Measurements from ENCODE around the gene HEXD. TPM values are rescaled to one million over a fixed set of nuclear protein-coding genes. Genes with fewer than 3 reads are reported as not detected.
"Not testable (repeated sequence)": the region's sequence is repeated elsewhere in the genome, so short reads cannot be mapped to it uniquely, and the experiment has no call there.

Gene HEXD
- total and polyA plus RNA-seq, 4 donors: 5.6 to 19.9 (median 12.2) TPM

DNA sequence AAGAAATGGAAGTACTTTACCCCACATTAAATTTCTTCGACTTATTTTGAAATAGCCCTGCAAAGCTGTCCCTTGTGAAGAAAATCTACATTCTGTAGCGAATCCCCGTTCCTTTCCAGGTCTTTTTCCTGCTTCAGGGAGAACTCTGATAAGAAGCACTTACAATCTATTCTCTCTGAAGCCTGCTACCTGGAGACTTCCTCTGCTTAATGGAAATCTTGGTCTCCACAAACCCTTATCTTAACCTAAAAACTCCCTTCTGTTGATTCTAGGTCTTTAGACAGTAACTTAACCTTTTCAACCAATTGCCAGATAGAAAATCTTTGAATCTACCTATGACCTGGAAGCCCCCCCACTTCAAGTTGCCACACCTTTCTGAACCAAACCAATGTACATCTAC is 34.0 kb downstream of the HEXD start:
- no peak for DNase-seq (ENCODE audit: low spot score)
- peaks cover 4 to 22% (median 14%) of the 10 kb centered on the region in 4 donors for H3K4me1 ChIP-seq (ENCODE audit: control insufficient read depth in 4 of 4, insufficient read depth in 4 of 4, low read length in 3 of 4)
- H3K4me3 ChIP-seq (ENCODE audit: low read depth in 1 of 3, low read length in 3 of 3): no peak overlapping the region
- H3K9ac ChIP-seq (ENCODE audit: low read depth in 1 of 2, low read length in 2 of 2): no peak overlapping the region
- no peak overlapping the region for H3K27ac ChIP-seq (ENCODE audit: low read depth in 1 of 2, low read length in 2 of 2)
- TF ChIP-seq EGR1 (IDR thresholded peaks at IDR 0.05; ENCODE audit: low read depth in 2 of 2) (no peak), RXRA (IDR thresholded peaks at IDR 0.05) (no peak), YY1 (IDR thresholded peaks at IDR 0.05) (no peak), FOXA2 (IDR thresholded peaks at IDR 0.05) (no peak), FOXA1 (IDR thresholded peaks at IDR 0.05) (no peak), TAF1 (conservative IDR thresholded peaks at IDR 0.05) (no peak), GABPA (IDR thresholded peaks at IDR 0.05 in 1 of 2, conservative IDR thresholded peaks at IDR 0.05 in 1 of 2) (no peak), RAD21 (IDR thresholded peaks at IDR 0.05) (no peak), HNF4G (IDR thresholded peaks at IDR 0.05) (no peak), NR2F2 (IDR thresholded peaks at IDR 0.05) (no peak), HNF4A (conservative IDR thresholded peaks at IDR 0.05) (no peak), JUND (IDR thresholded peaks at IDR 0.05) (no peak)
- TF ChIP-seq, protein P1, sequence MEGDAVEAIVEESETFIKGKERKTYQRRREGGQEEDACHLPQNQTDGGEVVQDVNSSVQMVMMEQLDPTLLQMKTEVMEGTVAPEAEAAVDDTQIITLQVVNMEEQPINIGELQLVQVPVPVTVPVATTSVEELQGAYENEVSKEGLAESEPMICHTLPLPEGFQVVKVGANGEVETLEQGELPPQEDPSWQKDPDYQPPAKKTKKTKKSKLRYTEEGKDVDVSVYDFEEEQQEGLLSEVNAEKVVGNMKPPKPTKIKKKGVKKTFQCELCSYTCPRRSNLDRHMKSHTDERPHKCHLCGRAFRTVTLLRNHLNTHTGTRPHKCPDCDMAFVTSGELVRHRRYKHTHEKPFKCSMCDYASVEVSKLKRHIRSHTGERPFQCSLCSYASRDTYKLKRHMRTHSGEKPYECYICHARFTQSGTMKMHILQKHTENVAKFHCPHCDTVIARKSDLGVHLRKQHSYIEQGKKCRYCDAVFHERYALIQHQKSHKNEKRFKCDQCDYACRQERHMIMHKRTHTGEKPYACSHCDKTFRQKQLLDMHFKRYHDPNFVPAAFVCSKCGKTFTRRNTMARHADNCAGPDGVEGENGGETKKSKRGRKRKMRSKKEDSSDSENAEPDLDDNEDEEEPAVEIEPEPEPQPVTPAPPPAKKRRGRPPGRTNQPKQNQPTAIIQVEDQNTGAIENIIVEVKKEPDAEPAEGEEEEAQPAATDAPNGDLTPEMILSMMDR (IDR thresholded peaks at IDR 0.05; ENCODE audit: low read depth, low read length, missing input control): no peak
- TF ChIP-seq, protein P2, sequence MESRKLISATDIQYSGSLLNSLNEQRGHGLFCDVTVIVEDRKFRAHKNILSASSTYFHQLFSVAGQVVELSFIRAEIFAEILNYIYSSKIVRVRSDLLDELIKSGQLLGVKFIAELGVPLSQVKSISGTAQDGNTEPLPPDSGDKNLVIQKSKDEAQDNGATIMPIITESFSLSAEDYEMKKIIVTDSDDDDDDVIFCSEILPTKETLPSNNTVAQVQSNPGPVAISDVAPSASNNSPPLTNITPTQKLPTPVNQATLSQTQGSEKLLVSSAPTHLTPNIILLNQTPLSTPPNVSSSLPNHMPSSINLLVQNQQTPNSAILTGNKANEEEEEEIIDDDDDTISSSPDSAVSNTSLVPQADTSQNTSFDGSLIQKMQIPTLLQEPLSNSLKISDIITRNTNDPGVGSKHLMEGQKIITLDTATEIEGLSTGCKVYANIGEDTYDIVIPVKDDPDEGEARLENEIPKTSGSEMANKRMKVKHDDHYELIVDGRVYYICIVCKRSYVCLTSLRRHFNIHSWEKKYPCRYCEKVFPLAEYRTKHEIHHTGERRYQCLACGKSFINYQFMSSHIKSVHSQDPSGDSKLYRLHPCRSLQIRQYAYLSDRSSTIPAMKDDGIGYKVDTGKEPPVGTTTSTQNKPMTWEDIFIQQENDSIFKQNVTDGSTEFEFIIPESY (IDR thresholded peaks at IDR 0.05): no peak
- TF ChIP-seq, protein P3, sequence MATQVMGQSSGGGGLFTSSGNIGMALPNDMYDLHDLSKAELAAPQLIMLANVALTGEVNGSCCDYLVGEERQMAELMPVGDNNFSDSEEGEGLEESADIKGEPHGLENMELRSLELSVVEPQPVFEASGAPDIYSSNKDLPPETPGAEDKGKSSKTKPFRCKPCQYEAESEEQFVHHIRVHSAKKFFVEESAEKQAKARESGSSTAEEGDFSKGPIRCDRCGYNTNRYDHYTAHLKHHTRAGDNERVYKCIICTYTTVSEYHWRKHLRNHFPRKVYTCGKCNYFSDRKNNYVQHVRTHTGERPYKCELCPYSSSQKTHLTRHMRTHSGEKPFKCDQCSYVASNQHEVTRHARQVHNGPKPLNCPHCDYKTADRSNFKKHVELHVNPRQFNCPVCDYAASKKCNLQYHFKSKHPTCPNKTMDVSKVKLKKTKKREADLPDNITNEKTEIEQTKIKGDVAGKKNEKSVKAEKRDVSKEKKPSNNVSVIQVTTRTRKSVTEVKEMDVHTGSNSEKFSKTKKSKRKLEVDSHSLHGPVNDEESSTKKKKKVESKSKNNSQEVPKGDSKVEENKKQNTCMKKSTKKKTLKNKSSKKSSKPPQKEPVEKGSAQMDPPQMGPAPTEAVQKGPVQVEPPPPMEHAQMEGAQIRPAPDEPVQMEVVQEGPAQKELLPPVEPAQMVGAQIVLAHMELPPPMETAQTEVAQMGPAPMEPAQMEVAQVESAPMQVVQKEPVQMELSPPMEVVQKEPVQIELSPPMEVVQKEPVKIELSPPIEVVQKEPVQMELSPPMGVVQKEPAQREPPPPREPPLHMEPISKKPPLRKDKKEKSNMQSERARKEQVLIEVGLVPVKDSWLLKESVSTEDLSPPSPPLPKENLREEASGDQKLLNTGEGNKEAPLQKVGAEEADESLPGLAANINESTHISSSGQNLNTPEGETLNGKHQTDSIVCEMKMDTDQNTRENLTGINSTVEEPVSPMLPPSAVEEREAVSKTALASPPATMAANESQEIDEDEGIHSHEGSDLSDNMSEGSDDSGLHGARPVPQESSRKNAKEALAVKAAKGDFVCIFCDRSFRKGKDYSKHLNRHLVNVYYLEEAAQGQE (IDR thresholded peaks at IDR 0.05): no peak
- TF ChIP-seq, protein P4, sequence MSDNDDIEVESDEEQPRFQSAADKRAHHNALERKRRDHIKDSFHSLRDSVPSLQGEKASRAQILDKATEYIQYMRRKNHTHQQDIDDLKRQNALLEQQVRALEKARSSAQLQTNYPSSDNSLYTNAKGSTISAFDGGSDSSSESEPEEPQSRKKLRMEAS (IDR thresholded peaks at IDR 0.05): no peak
- H3K36me3 ChIP-seq (ENCODE audit: control insufficient read depth in 4 of 4, insufficient read depth in 3 of 4, low read depth in 1 of 4, low read length in 3 of 4): no peaks in the 10 kb centered on the region
- no peaks in the 10 kb centered on the region for H3K27me3 ChIP-seq (ENCODE audit: control insufficient read depth in 4 of 4, insufficient read depth in 4 of 4, low read length in 3 of 4)
- no peaks in the 10 kb centered on the region for H3K9me3 ChIP-seq (ENCODE audit: control insufficient read depth in 4 of 4, low read length in 3 of 4)
- 91% methylated on average over 3 of the region's 3 CpGs for WGBS

DNA sequence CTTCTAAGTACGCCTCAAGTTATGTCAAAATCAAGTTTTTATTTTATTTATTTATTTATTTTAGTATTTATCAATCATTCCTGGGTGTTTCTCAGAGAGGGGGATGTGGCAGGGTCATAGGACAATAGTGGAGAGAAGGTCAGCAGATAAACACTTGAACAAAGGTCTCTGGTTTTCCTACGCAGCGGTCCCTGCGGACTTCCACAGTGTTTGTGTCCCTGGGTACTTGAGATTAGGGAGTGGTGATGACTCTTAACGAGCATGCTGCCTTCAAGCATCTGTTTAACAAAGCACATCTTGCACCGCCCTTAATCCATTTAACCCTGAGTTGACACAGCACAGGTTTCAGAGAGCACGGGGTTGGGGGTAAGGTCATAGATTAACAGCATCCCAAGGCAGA is 35.0 kb downstream of the HEXD start:
- not testable (repeated sequence) for H3K27ac ChIP-seq (ENCODE audit: low read depth in 1 of 2, low read length in 2 of 2); DNase-seq (ENCODE audit: low spot score); H3K36me3 ChIP-seq (ENCODE audit: control insufficient read depth in 4 of 4, insufficient read depth in 3 of 4, low read depth in 1 of 4, low read length in 3 of 4); H3K27me3 ChIP-seq (ENCODE audit: control insufficient read depth in 4 of 4, insufficient read depth in 4 of 4, low read length in 3 of 4); H3K9me3 ChIP-seq (ENCODE audit: control insufficient read depth in 4 of 4, low read length in 3 of 4); H3K9ac ChIP-seq (ENCODE audit: low read depth in 1 of 2, low read length in 2 of 2); H3K4me3 ChIP-seq (ENCODE audit: low read depth in 1 of 3, low read length in 3 of 3)
- WGBS: 89% methylated on average over 7 of the region's 7 CpGs
- peaks cover 6 to 29% (median 18%) of the 10 kb centered on the region in 4 donors for H3K4me1 ChIP-seq (ENCODE audit: control insufficient read depth in 4 of 4, insufficient read depth in 4 of 4, low read length in 3 of 4)

DNA sequence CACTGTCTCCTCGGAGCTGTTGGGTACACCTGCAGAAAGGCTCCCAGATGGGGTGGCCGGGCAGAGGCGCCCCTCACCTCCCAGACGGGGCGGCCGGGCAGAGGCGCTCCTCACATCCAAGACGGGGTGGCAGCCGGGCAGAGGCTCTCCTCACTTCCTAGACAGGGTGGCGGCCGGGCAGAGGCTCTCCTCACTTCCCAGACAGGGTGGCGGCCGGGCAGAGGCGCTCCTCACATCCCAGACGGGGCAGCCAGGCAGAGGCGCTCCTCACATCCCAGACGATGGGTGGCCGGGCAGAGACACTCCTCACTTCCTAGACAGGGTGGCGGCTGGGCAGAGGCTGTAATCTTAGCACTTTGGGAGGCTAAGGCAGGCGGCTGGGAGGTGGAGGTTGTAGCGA is 35.6 kb downstream of the HEXD start:
- not testable (repeated sequence) for H3K27ac ChIP-seq (ENCODE audit: low read depth in 1 of 2, low read length in 2 of 2); H3K4me3 ChIP-seq (ENCODE audit: low read depth in 1 of 3, low read length in 3 of 3); DNase-seq (ENCODE audit: low spot score); H3K9ac ChIP-seq (ENCODE audit: low read depth in 1 of 2, low read length in 2 of 2); H3K36me3 ChIP-seq (ENCODE audit: control insufficient read depth in 4 of 4, insufficient read depth in 3 of 4, low read depth in 1 of 4, low read length in 3 of 4); H3K27me3 ChIP-seq (ENCODE audit: control insufficient read depth in 4 of 4, insufficient read depth in 4 of 4, low read length in 3 of 4); H3K9me3 ChIP-seq (ENCODE audit: control insufficient read depth in 4 of 4, low read length in 3 of 4)
- H3K4me1 ChIP-seq (ENCODE audit: control insufficient read depth in 4 of 4, insufficient read depth in 4 of 4, low read length in 3 of 4): peaks cover 6 to 29% (median 18%) of the 10 kb centered on the region in 4 donors
- 97% methylated on average over 21 of the region's 21 CpGs for WGBS

All from liver (tissue), 9 donors.